Effector memory CD8-positive, alpha-beta T cell (primary cell): ENCODE measurements around the gene LSM14B.
"Not testable (repeated sequence)": the region's sequence is repeated elsewhere in the genome, so short reads cannot be mapped to it uniquely, and the experiment has no call there.

Experiments
- ATAC-seq: fragments of 150-1000 bp; cut with Tn5 transposase; replicated peaks from 2 replicates; pipeline ENCODE4 v1.10.0; 2021; ENCODE audit warnings: mild to moderate bottlenecking, moderate library complexity
- DNase-seq, 3 experiments: peaks; one replicate each; pipeline ENCODE4 v3.0.0; 2021
- H3K27ac Mint-ChIP-seq, 2 donors: one replicate each; pipeline ENCODE4 v1.8.0; 2022; ENCODE audit warnings: mild to moderate bottlenecking in 2 of 2, mixed read lengths in 2 of 2, moderate library complexity in 2 of 2
- H3K27me3 Mint-ChIP-seq, 2 donors: one replicate each; pipeline ENCODE4 v1.8.0; 2022; ENCODE audit warnings: mixed read lengths in 2 of 2
- H3K36me3 Mint-ChIP-seq: one replicate; pipeline ENCODE4 v1.8.0; 2022; ENCODE audit warnings: mild to moderate bottlenecking, moderate library complexity, mixed read lengths; ENCODE audit not compliant: insufficient read depth
- H3K4me1 Mint-ChIP-seq, 2 donors: one replicate each; pipeline ENCODE4 v1.8.0; 2022; ENCODE audit warnings: low read depth in 2 of 2, mixed read lengths in 2 of 2
- H3K4me3 Mint-ChIP-seq, 2 donors: one replicate each; pipeline ENCODE4 v1.8.0; 2022; ENCODE audit warnings: mild to moderate bottlenecking in 2 of 2, mixed read lengths in 2 of 2, moderate library complexity in 2 of 2
- H3K9me3 Mint-ChIP-seq, 2 donors: one replicate each; pipeline ENCODE4 v1.8.0; 2022; ENCODE audit warnings: mixed read lengths in 2 of 2
- total RNA-seq, 9 experiments: gene quantifications; one replicate each; lab custom pipeline; 2026; lab: John Stamatoyannopoulos, UW

LSM14B gene
- 38.9 to 70.9 (median 48.4) reads per million in 9 experiments for total RNA-seq

GRCh38 chr20:62121776-62122653 is at the start of gene LSM14B:
Gene LSM14B (plus strand): TSS chr20:62122475. CDS start chr20:62122667, 192 bp downstream.
- ATAC-seq (peak; percentile 66), DNase-seq (peak; percentile 87 to 94 (median 90))
- Mint-ChIP-seq H3K4me1 (peaks cover 45 to 53% of the 10 kb centered on the region in 2 donors), H3K4me3 (peak within 1 kb of the TSS; percentile 82 to 84), H3K36me3 (peaks cover 56% of the 10 kb centered on the region), H3K27me3 (no peaks in the 10 kb centered on the region), H3K9me3 (no peaks in the 10 kb centered on the region), H3K27ac (peak within 1 kb of the TSS; percentile 83 to 93)

DNA sequence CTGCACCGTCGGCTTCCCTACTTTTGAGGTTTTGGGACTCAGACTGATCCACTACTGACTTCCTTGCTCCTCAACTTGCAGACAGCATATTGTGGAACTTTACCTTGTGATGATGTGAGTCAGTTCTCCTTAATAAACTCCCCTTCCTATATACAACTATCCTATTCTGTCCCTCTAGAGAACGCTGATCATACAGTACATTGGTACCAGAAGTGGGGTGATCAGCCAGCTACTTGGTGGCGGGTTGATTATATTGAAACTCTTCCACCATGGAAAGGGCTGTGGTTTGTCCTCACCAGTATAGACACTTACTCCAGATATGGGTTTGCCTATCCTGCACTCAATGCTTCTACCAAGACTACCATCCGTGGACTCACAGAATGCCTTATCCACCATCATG is 49.0 kb upstream of the LSM14B start:
- Mint-ChIP-seq H3K27me3 (peaks cover 0 to 24% of the 10 kb centered on the region in 2 donors), H3K36me3 (no peaks in the 10 kb centered on the region), H3K27ac (no peak overlapping the region), H3K4me3 (no peak overlapping the region), H3K4me1 (no peaks in the 10 kb centered on the region), H3K9me3 (peaks cover 0 to 4% of the 10 kb centered on the region in 2 donors)
- DNase-seq (no peak), ATAC-seq (no peak)

DNA sequence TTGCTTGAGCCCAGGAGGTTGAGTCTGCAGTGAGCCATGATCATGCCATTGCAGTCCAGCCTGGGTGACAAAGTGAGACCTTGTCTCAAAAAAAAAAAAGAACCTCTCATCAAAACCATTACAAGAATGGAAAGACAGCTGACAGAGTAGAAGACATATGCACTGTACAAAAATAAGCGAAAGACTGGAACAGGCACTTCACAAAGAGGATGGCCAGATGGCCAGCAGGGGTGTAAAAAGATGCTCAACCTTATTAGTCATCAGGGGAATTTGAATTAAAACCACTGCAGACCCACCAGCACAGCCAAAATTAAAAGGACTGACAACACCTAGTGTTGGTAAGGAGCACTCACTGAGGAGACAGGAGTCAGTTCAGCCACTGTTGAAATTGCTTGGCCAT is 43.1 kb upstream of the LSM14B start:
- Mint-ChIP-seq H3K27ac (no peak overlapping the region), H3K4me3 (no peak overlapping the region), H3K4me1 (no peaks in the 10 kb centered on the region), H3K9me3 (peaks cover 0 to 3% of the 10 kb centered on the region in 2 donors), H3K27me3 (peaks cover 7 to 19% of the 10 kb centered on the region in 2 donors), H3K36me3 (peaks cover 2% of the 10 kb centered on the region)
- DNase-seq (no peak), ATAC-seq (no peak)

GRCh38 chr20:62080249-62080990 is 41.9 kb upstream of the LSM14B start:
- no peaks in the 10 kb centered on the region for H3K9me3 Mint-ChIP-seq
- no peak for ATAC-seq
- peak overlapping the region in 1 of 2 donors; percentile 8 for H3K27ac Mint-ChIP-seq
- DNase-seq: no peak
- no peaks in the 10 kb centered on the region for H3K4me1 Mint-ChIP-seq
- peaks cover 2% of the 10 kb centered on the region for H3K36me3 Mint-ChIP-seq
- no peak overlapping the region for H3K4me3 Mint-ChIP-seq
- H3K27me3 Mint-ChIP-seq: peaks cover 17 to 19% of the 10 kb centered on the region in 2 donors

DNA sequence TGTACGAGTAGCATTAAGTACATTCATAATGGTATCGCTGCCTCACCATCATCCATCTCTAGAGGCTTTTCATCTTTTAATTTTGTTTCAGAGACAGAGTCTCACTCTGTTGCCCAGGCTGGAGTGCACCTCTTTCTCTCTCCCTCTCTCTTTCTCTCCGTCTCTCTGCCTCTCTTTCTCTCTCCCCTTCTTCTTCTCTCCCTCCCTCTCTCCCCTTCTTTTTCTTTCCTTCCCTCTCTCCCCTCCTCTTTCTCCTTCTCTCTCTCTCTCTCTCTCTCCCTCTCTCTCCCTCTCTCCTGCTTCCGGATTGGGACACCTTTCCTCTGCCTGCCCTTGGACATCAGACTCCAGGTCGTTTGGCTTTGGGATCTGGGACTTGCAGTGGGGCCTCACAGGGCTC is 39.0 kb upstream of the LSM14B start:
- DNase-seq: no peak
- H3K27me3 Mint-ChIP-seq: peaks cover 19% of the 10 kb centered on the region in 2 donors
- peak overlapping the region in 1 of 2 donors; percentile 22 for H3K27ac Mint-ChIP-seq
- peaks cover 2% of the 10 kb centered on the region for H3K36me3 Mint-ChIP-seq
- no peak for ATAC-seq
- no peaks in the 10 kb centered on the region for H3K4me1 Mint-ChIP-seq
- H3K4me3 Mint-ChIP-seq: no peak overlapping the region
- H3K9me3 Mint-ChIP-seq: no peaks in the 10 kb centered on the region

DNA sequence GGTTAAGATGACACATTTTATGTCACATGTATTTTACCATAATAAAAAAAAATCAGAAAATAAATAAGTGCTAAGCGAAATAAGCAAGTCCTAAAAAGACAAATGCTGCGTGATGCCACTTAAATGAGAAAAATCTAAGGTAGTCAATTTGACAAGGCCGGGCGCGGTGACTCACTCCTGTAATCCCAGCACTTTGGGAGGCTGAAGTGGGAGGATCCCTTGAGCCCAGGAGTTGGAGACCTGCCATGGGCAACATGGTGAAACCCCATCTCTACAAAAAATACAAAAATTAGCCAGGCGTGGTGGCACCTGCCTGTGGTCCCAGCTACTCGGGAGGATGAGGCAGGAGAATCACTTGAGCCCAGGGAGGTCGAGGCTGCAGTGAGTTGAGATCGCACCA is 38.1 kb upstream of the LSM14B start:
- peaks cover 19% of the 10 kb centered on the region in 2 donors for H3K27me3 Mint-ChIP-seq
- not testable (repeated sequence) for H3K27ac Mint-ChIP-seq, ATAC-seq, H3K9me3 Mint-ChIP-seq, H3K36me3 Mint-ChIP-seq, DNase-seq, H3K4me3 Mint-ChIP-seq, H3K4me1 Mint-ChIP-seq

GRCh38 chr20:62085206-62085605 is 37.1 kb upstream of the LSM14B start:
- Mint-ChIP-seq H3K4me3 (no peak overlapping the region), H3K4me1 (no peaks in the 10 kb centered on the region), H3K27ac (no peak overlapping the region), H3K9me3 (no peaks in the 10 kb centered on the region), H3K36me3 (peaks cover 5% of the 10 kb centered on the region), H3K27me3 (peaks cover 16 to 19% of the 10 kb centered on the region in 2 donors)
- no peak for ATAC-seq
- no peak for DNase-seq

- H3K36me3 Mint-ChIP-seq: peaks cover 5% of the 10 kb centered on the region
- no peaks in the 10 kb centered on the region for H3K4me1 Mint-ChIP-seq
- DNase-seq (no peak), ATAC-seq (no peak)
- H3K27ac Mint-ChIP-seq: no peak overlapping the region
- no peaks in the 10 kb centered on the region for H3K9me3 Mint-ChIP-seq
- no peak overlapping the region for H3K4me3 Mint-ChIP-seq
- peaks cover 19 to 27% of the 10 kb centered on the region in 2 donors for H3K27me3 Mint-ChIP-seq
Observed at GRCh38 chr20:62087227-62087626, 35.0 kb upstream of the LSM14B start.

DNA sequence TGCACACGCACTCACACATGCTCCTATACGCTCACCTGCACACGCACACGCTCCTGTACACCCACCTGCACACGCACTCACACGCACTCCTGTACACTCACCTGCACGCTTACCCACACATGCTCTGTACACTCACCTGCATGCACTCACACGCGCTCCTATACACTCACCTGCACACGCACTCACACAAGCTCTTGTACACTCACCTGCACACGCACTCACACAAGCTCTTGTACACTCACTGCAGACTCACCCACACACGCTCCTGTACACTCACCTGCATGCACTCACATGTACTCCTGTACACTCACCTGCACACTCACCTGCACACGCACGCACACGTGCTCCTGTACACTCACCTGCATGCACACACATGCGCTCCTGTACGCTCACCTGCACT is 34.6 kb upstream of the LSM14B start:
- ATAC-seq: no peak
- peaks cover 5% of the 10 kb centered on the region for H3K36me3 Mint-ChIP-seq
- H3K4me3 Mint-ChIP-seq: no peak overlapping the region
- no peak overlapping the region for H3K27ac Mint-ChIP-seq
- no peaks in the 10 kb centered on the region for H3K4me1 Mint-ChIP-seq
- DNase-seq: no peak
- no peaks in the 10 kb centered on the region for H3K9me3 Mint-ChIP-seq
- peaks cover 23 to 27% of the 10 kb centered on the region in 2 donors for H3K27me3 Mint-ChIP-seq

- Mint-ChIP-seq H3K4me1 (no peaks in the 10 kb centered on the region), H3K4me3 (no peak overlapping the region), H3K9me3 (no peaks in the 10 kb centered on the region), H3K27me3 (peaks cover 27 to 29% of the 10 kb centered on the region in 2 donors), H3K27ac (no peak overlapping the region), H3K36me3 (peaks cover 4% of the 10 kb centered on the region)
- ATAC-seq (peak; percentile 90), DNase-seq (no peak)
Observed at GRCh38 chr20:62088258-62089127, 33.8 kb upstream of the LSM14B start.

- Mint-ChIP-seq H3K36me3 (peaks cover 2% of the 10 kb centered on the region), H3K27me3 (peaks cover 28% of the 10 kb centered on the region in 2 donors), H3K4me1 (no peaks in the 10 kb centered on the region), H3K4me3 (no peak overlapping the region), H3K9me3 (no peaks in the 10 kb centered on the region), H3K27ac (no peak overlapping the region)
- ATAC-seq (peak; percentile 32), DNase-seq (no peak)
Observed at GRCh38 chr20:62089393-62089792, 32.9 kb upstream of the LSM14B start.

- H3K4me1 Mint-ChIP-seq: no peaks in the 10 kb centered on the region
- no peaks in the 10 kb centered on the region for H3K36me3 Mint-ChIP-seq
Observed at GRCh38 chr20:62096421-62097380, 25.6 kb upstream of the LSM14B start.

More at GRCh38 chr20:62096421-62097380, 25.6 kb upstream of the LSM14B start:
- peak overlapping the region in 1 of 2 donors; percentile 44 for H3K27ac Mint-ChIP-seq
- ATAC-seq (no peak), DNase-seq (no peak)
- H3K27me3 Mint-ChIP-seq: peaks cover 21 to 64% of the 10 kb centered on the region in 2 donors
- H3K4me3 Mint-ChIP-seq: no peak overlapping the region
- H3K9me3 Mint-ChIP-seq: peaks cover 0 to 11% of the 10 kb centered on the region in 2 donors
